ENCODE data around the gene BNC2. TPM values are rescaled to one million over a fixed set of nuclear protein-coding genes. Genes with fewer than 3 reads are reported as not detected.

Gene BNC2
- total RNA-seq, 1 experiment from 2014 or later = 2.9 TPM

GRCh38 chr9:16753256-16753655 lies 117.2 kb downstream of the BNC2 start:
- ChIA-PET POLR2A (ENCODE audit: unreplicated experiment) (no interaction called here), CTCF (no interaction called here)
- intact Hi-C loops (cut with micrococcal nuclease; ENCODE audit: unreplicated experiment) = no loop called here
- no peaks in the 10 kb centered on the region for H3K79me2 ChIP-seq (ENCODE audit: low read depth)
- DNase-seq = no peak
- no peaks in the 10 kb centered on the region for H3K9me3 ChIP-seq (ENCODE audit: insufficient read depth, low read depth)
- no peaks in the 10 kb centered on the region for H3K36me3 ChIP-seq (ENCODE audit: low read depth)
- no peaks in the 10 kb centered on the region for H3K27me3 ChIP-seq (ENCODE audit: insufficient read depth, low read depth)
- H2AFZ ChIP-seq = no peak overlapping the region
- no peaks in the 10 kb centered on the region for H3F3A ChIP-seq (ENCODE audit: insufficient read depth, low read depth)
- TF ChIP-seq EZH2 (IDR thresholded peaks at IDR 0.05; ENCODE audit: low read depth) = no peak
- TF ChIP-seq, protein P1, sequence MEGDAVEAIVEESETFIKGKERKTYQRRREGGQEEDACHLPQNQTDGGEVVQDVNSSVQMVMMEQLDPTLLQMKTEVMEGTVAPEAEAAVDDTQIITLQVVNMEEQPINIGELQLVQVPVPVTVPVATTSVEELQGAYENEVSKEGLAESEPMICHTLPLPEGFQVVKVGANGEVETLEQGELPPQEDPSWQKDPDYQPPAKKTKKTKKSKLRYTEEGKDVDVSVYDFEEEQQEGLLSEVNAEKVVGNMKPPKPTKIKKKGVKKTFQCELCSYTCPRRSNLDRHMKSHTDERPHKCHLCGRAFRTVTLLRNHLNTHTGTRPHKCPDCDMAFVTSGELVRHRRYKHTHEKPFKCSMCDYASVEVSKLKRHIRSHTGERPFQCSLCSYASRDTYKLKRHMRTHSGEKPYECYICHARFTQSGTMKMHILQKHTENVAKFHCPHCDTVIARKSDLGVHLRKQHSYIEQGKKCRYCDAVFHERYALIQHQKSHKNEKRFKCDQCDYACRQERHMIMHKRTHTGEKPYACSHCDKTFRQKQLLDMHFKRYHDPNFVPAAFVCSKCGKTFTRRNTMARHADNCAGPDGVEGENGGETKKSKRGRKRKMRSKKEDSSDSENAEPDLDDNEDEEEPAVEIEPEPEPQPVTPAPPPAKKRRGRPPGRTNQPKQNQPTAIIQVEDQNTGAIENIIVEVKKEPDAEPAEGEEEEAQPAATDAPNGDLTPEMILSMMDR (conservative IDR thresholded peaks at IDR 0.05) = no peak
- no peak overlapping the region for H3K4me3 ChIP-seq
- H3K4me1 ChIP-seq (replicated peaks; ENCODE audit: insufficient read depth) = no peaks in the 10 kb centered on the region
- no peaks in the 10 kb centered on the region for H4K20me1 ChIP-seq (ENCODE audit: insufficient read depth)
- no TSS peak for BruUV-seq (replicated peaks)
- H3K27ac ChIP-seq = no peak overlapping the region
- no peak overlapping the region for H3K4me2 ChIP-seq
- H3K9me2 ChIP-seq (ENCODE audit: insufficient read depth) = no peaks in the 10 kb centered on the region

GRCh38 chr9:16752601-16753000 lies 117.9 kb downstream of the BNC2 start:
- Histone ChIP-seq H3K79me2 (ENCODE audit: low read depth) (no peaks in the 10 kb centered on the region), H3K4me1 (replicated peaks; ENCODE audit: insufficient read depth) (no peaks in the 10 kb centered on the region), H3K4me2 (no peak overlapping the region), H3K4me3 (no peak overlapping the region), H3K36me3 (ENCODE audit: low read depth) (no peaks in the 10 kb centered on the region), H4K20me1 (ENCODE audit: insufficient read depth) (no peaks in the 10 kb centered on the region), H3K9me3 (ENCODE audit: insufficient read depth, low read depth) (no peaks in the 10 kb centered on the region), H3F3A (ENCODE audit: insufficient read depth, low read depth) (no peaks in the 10 kb centered on the region), H3K27me3 (ENCODE audit: insufficient read depth, low read depth) (no peaks in the 10 kb centered on the region), H3K27ac (no peak overlapping the region), H2AFZ (no peak overlapping the region), H3K9me2 (ENCODE audit: insufficient read depth) (no peaks in the 10 kb centered on the region)
- DNase-seq = no peak
- TF ChIP-seq, protein P1 (conservative IDR thresholded peaks at IDR 0.05) = no peak
- TF ChIP-seq EZH2 (IDR thresholded peaks at IDR 0.05; ENCODE audit: low read depth) = no peak
- CTCF ChIA-PET = no interaction called here
- intact Hi-C loops (cut with micrococcal nuclease; ENCODE audit: unreplicated experiment) = no loop called here
- POLR2A ChIA-PET (ENCODE audit: unreplicated experiment) = no interaction called here
- no TSS peak for BruUV-seq (replicated peaks)

- Histone ChIP-seq H3K27me3 (ENCODE audit: insufficient read depth, low read depth) (no peaks in the 10 kb centered on the region), H3K36me3 (ENCODE audit: low read depth) (no peaks in the 10 kb centered on the region), H3F3A (ENCODE audit: insufficient read depth, low read depth) (no peaks in the 10 kb centered on the region), H4K20me1 (ENCODE audit: insufficient read depth) (no peaks in the 10 kb centered on the region), H2AFZ (no peak overlapping the region), H3K9me3 (ENCODE audit: insufficient read depth, low read depth) (no peaks in the 10 kb centered on the region), H3K27ac (no peak overlapping the region), H3K9me2 (ENCODE audit: insufficient read depth) (no peaks in the 10 kb centered on the region), H3K79me2 (ENCODE audit: low read depth) (no peaks in the 10 kb centered on the region), H3K4me3 (no peak overlapping the region), H3K4me1 (replicated peaks; ENCODE audit: insufficient read depth) (no peaks in the 10 kb centered on the region), H3K4me2 (no peak overlapping the region)
- TF ChIP-seq EZH2 (IDR thresholded peaks at IDR 0.05; ENCODE audit: low read depth) = no peak
- TF ChIP-seq, protein P1 (conservative IDR thresholded peaks at IDR 0.05) = no peak
- DNase-seq = no peak
- intact Hi-C loops (cut with micrococcal nuclease; ENCODE audit: unreplicated experiment) = no loop called here
- BruUV-seq (replicated peaks) = no TSS peak
- CTCF ChIA-PET = no interaction called here
- POLR2A ChIA-PET (ENCODE audit: unreplicated experiment) = no interaction called here
These were observed 119.9 kb downstream of the BNC2 start for GRCh38 chr9:16750553-16750952.

All from PC-9 (cell line).